Large intestine (tissue), 3 donors: ENCODE measurements around the gene PUDP. TPM values are rescaled to one million over a fixed set of nuclear protein-coding genes. Genes with fewer than 3 reads are reported as not detected.
A peak's percentile ranks its signal among the peaks of the same experiment; 100 is the strongest.
"Not testable (repeated sequence)": the region's sequence is repeated elsewhere in the genome, so short reads cannot be mapped to it uniquely, and the experiment has no call there.

Experiments used
- DNase-seq, 2 donors: peaks; one replicate each; pipeline versions ENCODE4 v3.0.0 to v3.0.0-alpha.2; 2013
- H3K27ac ChIP-seq: one replicate; pipeline ENCODE4 v1.5.1; 2013; ENCODE audit warnings: low read length
- H3K27me3 ChIP-seq: 2 replicates; pipeline ENCODE4 v1.6.1; 2013; ENCODE audit warnings: low read length; ENCODE audit not compliant: control insufficient read depth, insufficient read depth
- H3K36me3 ChIP-seq: 2 replicates; pipeline ENCODE4 v1.6.1; 2013; ENCODE audit warnings: low read length; ENCODE audit not compliant: control insufficient read depth, insufficient read depth
- H3K4me1 ChIP-seq: one replicate; pipeline ENCODE4 v1.6.1; 2013; ENCODE audit warnings: low read length; ENCODE audit not compliant: control insufficient read depth, insufficient read depth
- H3K4me3 ChIP-seq: one replicate; pipeline ENCODE4 v1.5.1; 2013; ENCODE audit warnings: low read length
- H3K9me3 ChIP-seq: one replicate; pipeline ENCODE4 v1.6.1; 2013; ENCODE audit warnings: mild to moderate bottlenecking, low read depth, low read length, moderate library complexity; ENCODE audit not compliant: control insufficient read depth
- WGBS: methylation state at CpG from one replicate; pipeline ENCODE4 v1.1.5; 2013; ENCODE audit warnings: low lambda C conversion rate; ENCODE audit not compliant: insufficient coverage; 5-methylcytosine and 5-hydroxymethylcytosine counted together
- polyA plus RNA-seq: library from polyadenylated mRNA; unstranded; fragments of 120-200 nt; gene quantifications from one replicate; pipeline ENCODE4 v1.2.1, GENCODE V29; 2013

PUDP gene
- polyA plus RNA-seq, 1 donor: 25.9 TPM

GRCh38 chrX:7021991-7022390, 126.0 kb downstream of the PUDP start:
- WGBS: no CpG with 5 or more reads among the region's 4 CpGs
- Histone ChIP-seq H3K4me1 (no peaks in the 10 kb centered on the region), H3K9me3 (no peaks in the 10 kb centered on the region), H3K27ac (no peak overlapping the region), H3K27me3 (no peaks in the 10 kb centered on the region), H3K36me3 (no peaks in the 10 kb centered on the region), H3K4me3 (no peak overlapping the region)
- DNase-seq: peak; percentile 50 to 53

DNA sequence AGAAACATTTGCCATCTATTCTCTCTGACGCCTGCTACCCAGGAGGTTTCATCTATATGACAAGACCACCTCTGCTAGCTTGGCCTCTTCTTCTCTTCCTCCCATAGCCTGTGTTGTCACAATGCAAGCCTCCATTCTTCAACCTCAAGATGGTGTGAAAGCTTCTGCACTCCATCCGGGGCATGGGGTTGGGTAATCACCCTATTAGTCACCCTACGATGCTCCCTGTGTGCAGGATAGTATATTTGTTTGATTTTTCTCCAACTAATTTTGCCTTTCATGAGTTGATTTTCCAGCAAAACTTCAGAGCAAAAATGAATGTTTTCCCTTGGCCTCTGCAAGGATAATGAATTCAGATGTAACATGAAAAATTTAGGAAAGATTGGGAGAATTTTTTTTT, 128.4 kb downstream of the PUDP start:
- H3K4me1 ChIP-seq: no peaks in the 10 kb centered on the region
- H3K4me3 ChIP-seq: no peak overlapping the region
- no peaks in the 10 kb centered on the region for H3K27me3 ChIP-seq
- H3K27ac ChIP-seq: no peak overlapping the region
- no peaks in the 10 kb centered on the region for H3K36me3 ChIP-seq
- DNase-seq: no peak
- no peaks in the 10 kb centered on the region for H3K9me3 ChIP-seq
- no CpG with 5 or more reads among the region's 3 CpGs for WGBS

DNA sequence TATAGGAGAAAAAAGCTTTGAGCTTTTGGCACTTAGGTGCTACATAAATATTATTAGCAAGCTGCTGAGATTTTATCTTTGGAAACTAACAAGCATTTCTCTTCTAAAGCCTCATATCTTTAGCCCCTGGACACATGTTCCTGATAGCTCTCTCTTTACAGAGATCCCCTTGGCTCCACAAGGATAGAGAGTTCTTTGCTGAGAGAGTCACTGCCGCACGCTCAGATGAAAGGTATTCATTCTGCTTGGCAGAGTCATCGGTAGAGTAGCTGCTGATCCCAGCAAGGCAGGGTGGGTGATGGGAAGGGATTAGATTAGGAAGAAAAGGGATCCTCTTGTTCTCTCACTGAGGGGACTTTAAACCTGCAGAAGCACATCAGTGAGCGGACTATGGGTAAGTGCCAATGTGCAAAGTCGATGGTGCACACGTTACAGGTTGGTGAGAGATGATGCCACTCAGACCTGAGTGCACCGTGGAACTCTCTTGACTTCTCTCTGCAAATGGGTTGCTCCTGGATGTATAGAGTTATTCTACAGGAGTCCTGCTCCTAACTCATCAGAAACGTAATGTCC, 135.6 kb downstream of the PUDP start:
- H3K36me3 ChIP-seq, H3K4me3 ChIP-seq, H3K27ac ChIP-seq, H3K4me1 ChIP-seq, H3K27me3 ChIP-seq, DNase-seq, H3K9me3 ChIP-seq: not testable (repeated sequence)
- no CpG with 5 or more reads among the region's 8 CpGs for WGBS

- WGBS: no CpG with 5 or more reads among the region's 4 CpGs
- not testable (repeated sequence) for H3K4me1 ChIP-seq, H3K27ac ChIP-seq, DNase-seq, H3K36me3 ChIP-seq, H3K27me3 ChIP-seq, H3K9me3 ChIP-seq, H3K4me3 ChIP-seq
Observed at GRCh38 chrX:7010897-7011296, 137.1 kb downstream of the PUDP start.

DNA sequence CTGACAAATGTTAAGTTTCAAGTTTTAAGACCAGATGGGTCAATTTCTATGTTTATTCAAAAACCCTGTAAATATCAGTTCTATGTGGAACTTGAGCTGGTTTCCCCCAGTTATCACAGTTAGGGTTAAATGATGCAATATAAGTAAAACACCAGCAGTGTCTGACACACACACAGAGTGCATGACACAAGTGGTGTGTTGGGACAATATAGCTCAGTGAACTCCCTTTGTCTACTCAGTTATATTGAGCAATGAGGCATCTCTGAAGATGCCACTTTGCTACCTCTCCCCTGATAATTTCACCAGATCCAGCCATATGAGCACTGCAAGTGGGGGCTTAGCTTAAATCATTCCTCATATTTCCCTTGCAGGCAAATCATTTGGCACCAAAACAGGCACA, 140.6 kb downstream of the PUDP start:
- H3K27me3 ChIP-seq, H3K36me3 ChIP-seq, H3K27ac ChIP-seq, H3K4me3 ChIP-seq, DNase-seq, H3K4me1 ChIP-seq, H3K9me3 ChIP-seq: not testable (repeated sequence)

Other genes with a start within 250 kb of the PUDP start
- 3.5 TPM for gene STS, start 441 bp downstream of the PUDP start, polyA plus RNA-seq